C4-2B (cell line): Measurements from ENCODE around the gene NDFIP2.
"Not testable (repeated sequence)": the region's sequence is repeated elsewhere in the genome, so short reads cannot be mapped to it uniquely, and the experiment has no call there.

Experiments used
- H3K27ac ChIP-seq: fragments of 450-650 bp; 2 replicates; pipeline ENCODE4 v1.5.1; 2017
- ZFX ChIP-seq: fragments of 450-650 bp; IDR thresholded peaks from 2 replicates; pipeline ENCODE4 v1.6.1; 2017
- TF ChIP-seq, protein P1 (sequence below): fragments of 450-650 bp; conservative IDR thresholded peaks from 2 replicates; pipeline ENCODE4 v1.5.1; 2017; ENCODE audit warnings: mild to moderate bottlenecking

The NDFIP2 gene

DNA sequence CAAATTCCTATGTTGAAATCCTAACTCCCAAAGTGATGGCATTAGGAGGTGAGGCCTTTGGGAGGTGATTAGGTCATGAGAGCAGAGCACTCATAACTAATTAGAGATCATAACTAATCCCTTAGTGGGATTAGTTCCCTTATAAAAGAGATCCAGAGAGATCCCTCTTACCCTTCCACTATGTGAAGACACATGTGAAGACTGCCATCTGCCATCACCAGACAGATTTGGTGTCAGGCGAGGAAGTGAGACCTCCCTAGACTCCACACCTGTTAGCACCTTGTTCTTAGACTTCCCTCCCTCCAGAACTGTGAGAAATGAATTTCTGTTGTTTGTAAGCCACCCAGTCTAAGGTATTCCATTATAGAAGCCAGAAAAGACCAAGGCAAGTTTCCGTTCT is 112.2 kb downstream of the NDFIP2 start:
- no peak for TF ChIP-seq ZFX
- no peak overlapping the region for H3K27ac ChIP-seq

DNA sequence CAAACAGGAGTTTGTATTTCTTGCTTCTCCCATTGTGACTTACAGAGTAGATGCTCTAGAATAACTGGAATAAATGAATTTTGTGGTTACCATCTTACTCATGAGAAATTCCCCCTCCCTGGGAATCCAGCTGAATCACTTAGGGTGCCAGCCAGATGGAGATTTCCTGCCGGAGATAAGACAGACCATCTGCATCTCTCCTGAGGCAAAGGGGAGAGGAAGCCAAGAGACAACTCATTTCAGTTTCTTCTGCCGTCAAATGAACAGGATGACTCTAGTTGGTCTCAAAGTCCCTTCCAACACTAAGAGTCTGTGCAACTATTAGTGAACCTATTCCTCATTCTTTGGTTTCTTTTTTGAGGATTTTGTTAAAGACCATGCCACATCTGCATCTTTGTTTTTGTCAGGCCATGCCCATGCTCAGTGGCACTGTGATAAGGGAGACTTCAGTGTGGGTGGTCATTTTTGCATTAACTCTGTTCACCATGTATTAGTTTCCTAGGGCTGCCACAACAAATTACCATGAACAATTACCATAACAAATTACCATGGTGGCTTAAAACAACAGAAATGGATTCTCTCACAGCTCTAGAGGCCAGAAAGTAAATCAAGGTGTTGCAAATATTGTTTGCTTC is 112.8 kb downstream of the NDFIP2 start:
- TF ChIP-seq ZFX = no peak
- TF ChIP-seq, protein P1, sequence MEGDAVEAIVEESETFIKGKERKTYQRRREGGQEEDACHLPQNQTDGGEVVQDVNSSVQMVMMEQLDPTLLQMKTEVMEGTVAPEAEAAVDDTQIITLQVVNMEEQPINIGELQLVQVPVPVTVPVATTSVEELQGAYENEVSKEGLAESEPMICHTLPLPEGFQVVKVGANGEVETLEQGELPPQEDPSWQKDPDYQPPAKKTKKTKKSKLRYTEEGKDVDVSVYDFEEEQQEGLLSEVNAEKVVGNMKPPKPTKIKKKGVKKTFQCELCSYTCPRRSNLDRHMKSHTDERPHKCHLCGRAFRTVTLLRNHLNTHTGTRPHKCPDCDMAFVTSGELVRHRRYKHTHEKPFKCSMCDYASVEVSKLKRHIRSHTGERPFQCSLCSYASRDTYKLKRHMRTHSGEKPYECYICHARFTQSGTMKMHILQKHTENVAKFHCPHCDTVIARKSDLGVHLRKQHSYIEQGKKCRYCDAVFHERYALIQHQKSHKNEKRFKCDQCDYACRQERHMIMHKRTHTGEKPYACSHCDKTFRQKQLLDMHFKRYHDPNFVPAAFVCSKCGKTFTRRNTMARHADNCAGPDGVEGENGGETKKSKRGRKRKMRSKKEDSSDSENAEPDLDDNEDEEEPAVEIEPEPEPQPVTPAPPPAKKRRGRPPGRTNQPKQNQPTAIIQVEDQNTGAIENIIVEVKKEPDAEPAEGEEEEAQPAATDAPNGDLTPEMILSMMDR = no peak

DNA sequence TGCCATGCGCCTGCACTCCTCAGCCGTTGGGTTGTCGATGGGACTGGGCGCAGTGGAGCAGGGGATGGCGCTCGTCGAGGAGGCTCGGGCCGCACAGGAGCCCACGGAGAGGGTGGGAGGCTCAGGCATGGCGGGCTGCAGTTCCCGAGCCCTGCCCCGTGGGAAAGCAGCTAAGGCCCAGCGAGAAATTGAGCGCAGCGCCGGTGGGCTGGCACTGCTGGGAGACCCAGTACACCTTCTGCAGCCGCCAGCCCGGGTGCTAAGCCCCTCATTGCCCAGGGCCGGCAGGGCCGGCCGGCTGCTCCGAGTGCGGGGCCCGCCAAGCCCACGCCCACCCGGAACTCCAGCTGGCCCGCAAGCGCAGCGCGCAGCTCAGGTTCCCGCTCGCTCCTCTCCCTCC is 119.2 kb downstream of the NDFIP2 start:
- not testable (repeated sequence) for H3K27ac ChIP-seq

More for the DNA sequence above, 112.8 kb downstream of the NDFIP2 start:
- H3K27ac ChIP-seq = no peak overlapping the region

DNA sequence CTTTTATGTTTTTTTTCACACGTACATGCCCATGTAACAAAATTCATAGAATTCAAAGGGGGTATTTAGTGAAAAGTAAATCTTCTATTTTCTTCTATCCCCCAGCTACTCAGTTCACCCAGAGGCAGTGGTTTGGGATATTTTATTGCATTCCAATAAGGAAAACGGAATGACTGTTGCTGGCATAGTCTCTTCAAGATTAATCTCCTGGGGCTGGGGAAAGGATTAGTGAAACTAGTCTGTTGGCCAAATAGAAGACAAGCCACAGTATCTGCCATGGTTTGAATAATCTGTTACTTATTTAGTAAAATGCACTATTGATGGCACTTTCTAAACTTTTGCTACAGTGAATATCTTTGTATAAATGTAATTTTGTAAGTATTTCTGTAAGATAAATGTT is 122.0 kb downstream of the NDFIP2 start:
- no peak for TF ChIP-seq ZFX
- TF ChIP-seq, protein P1 = no peak
- H3K27ac ChIP-seq = no peak overlapping the region

DNA sequence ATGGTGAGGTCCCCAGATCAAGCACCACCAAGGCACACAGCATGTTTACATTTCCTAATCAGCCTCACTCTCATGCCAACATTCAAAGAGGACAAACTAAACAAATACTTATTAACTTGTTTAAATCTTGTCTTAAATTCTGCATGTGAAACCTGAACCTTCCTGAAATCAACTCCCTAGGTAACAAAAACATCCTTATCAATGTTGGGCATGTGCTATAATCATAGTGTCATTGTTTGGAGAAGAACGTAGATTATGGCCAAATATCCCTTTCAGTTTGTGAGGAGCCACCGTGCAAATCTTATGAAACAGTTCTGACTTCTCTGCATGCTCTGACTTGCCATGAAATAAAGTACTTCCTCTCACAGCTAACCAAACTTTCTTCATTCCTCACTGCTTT is 123.8 kb downstream of the NDFIP2 start:
- TF ChIP-seq, protein P1 = no peak
- no peak for TF ChIP-seq ZFX
- no peak overlapping the region for H3K27ac ChIP-seq
